ENCODE measurements around the gene ZNF488.

ZNF488 gene

GRCh38 chr10:47317251-47317650 lies 66.8 kb downstream of the ZNF488 start:
- DNase-seq (ENCODE audit: low read depth, low spot score) = no peak
- H3K27ac ChIP-seq = no peak overlapping the region

DNA sequence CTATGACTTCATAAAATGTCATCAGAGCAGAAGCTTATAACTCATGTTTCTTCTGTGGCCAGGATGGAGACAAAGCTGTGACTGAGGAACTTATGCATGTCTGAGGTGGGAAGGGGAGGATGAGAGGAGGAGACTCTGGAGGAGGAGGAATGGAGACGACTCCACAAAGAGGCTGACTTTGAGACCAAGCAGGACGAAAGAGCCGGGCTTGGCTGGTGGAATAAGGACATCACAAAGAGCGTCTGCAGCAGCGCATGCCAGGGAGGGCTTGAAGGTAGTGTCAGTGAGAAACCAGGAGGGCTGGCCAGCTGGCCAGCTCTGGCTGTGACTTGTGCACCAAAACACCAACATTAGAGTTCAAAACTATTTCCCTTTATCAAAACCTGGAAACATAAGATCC lies 68.0 kb downstream of the ZNF488 start:
- no peak for DNase-seq (ENCODE audit: low read depth, low spot score)
- no peak overlapping the region for H3K27ac ChIP-seq

All from epithelial cell of prostate (primary cell).